GM10847 (cell line): ENCODE results near the gene KRT38.

Experiments used
- POLR2A ChIP-seq: IDR thresholded peaks from 2 replicates; pipeline ENCODE4 v1.6.1; 2011; ENCODE audit not compliant: insufficient read length; ENCODE audit errors: extremely low read depth

KRT38 gene

DNA sequence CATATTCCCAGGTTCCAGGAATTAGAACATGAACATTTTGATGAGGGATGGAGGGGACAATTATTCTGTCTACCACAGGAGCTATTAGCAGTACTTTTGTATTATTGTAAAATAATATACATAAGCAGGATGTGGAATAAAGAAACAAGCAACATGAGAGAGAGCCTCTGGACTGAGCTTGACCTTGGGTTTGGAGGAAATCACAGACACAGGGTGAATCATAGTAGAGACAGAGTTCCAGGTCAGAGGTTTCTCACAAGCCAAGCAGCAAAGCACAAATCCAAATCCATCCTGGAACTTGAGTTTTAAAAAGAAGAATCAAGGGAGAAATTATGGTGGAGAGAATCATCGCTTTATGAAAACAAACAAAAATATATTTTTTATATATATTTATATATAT, 48.5 kb downstream of the KRT38 start:
- TF ChIP-seq POLR2A, result no peak

GRCh38 chr17:41391535-41391934, 49.2 kb downstream of the KRT38 start:
- TF ChIP-seq POLR2A, result no peak

DNA sequence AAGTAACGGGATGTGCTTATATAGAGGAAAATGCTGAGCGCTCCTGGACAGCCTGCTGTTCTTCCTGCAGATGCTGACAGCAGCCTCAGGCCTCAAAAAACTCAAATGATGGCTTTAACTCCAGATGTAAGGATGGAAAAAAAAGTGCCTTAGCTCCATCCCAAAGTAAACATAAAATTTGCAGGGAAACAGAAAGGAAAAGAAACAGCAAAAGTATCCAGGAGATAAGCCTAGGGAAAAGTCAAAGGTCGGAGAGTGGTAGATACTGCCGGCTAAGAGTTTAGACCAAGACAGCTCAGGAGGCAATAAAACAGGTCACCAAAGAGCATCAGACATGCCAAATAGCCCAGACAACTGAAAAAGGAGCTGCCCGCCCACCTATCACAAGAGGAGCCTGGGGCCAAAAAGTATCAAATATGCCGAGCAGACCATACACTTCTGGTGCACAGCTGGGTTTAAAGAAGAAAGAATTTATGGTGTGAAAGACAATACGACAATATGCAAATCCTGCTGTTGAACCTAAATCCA, 50.3 kb downstream of the KRT38 start:
- TF ChIP-seq POLR2A, result no peak

DNA sequence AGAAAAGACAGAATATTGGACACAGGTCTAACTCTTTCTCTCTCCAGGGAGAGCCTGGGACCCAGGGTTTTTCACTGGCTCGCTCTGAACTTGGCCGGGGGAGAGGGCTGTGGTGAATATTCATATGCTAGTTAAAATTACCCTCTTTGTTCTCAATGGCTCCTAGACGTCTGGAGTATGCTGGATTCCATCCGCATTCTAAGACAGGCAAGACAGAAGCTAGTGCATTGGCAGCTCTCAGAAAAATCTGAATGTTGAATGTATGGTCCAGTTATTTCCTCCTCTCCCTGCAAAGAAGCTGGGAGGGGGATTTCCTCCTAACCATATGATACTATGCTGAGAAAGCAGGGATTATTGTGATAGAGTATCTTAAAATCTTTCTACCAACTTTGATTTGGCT, 53.1 kb downstream of the KRT38 start:
- no peak for TF ChIP-seq POLR2A

DNA sequence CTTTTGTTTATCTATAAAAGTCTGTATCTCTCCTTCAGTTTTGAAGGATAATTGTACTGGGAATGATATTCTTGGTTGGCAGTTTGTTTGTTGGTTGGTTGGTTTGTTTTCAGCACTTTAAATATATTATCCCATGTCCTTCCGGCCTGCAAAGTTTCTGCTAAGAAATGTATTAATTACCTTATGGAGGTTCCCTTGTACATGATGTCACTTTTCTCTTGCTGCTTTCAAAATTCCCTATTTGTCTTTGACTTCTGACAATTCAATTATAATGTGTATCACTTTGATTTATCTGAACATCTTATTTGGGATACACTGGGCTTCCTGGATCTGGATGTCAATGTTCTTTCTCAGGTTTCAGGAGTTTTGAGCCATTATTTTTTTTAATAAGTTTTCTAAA, 54.6 kb downstream of the KRT38 start:
- TF ChIP-seq POLR2A, result no peak
